HUES6 (cell line): ENCODE data around the gene PCLO.

Experiments used
- H3K27ac ChIP-seq: 2 replicates; pipeline ENCODE4 v1.7.0; 2013; ENCODE audit warnings: low read depth, mild to moderate bottlenecking, low read length, inconsistent platforms
- H3K27me3 ChIP-seq: 2 replicates; pipeline ENCODE4 v1.6.1; 2013; ENCODE audit warnings: low read length; ENCODE audit not compliant: control insufficient read depth, insufficient read depth
- H3K36me3 ChIP-seq: 2 replicates; pipeline ENCODE4 v1.6.1; 2013; ENCODE audit warnings: low read length; ENCODE audit not compliant: control insufficient read depth, insufficient read depth
- H3K4me1 ChIP-seq: 2 replicates; pipeline ENCODE4 v1.6.1; 2013; ENCODE audit warnings: low read length; ENCODE audit not compliant: control insufficient read depth, insufficient read depth
- H3K4me3 ChIP-seq: 2 replicates; pipeline ENCODE4 v1.5.1; 2013; ENCODE audit warnings: low read depth, low read length
- H3K9ac ChIP-seq: one replicate; pipeline ENCODE4 v1.6.1; 2013; ENCODE audit warnings: mild to moderate bottlenecking, low read length
- H3K9me3 ChIP-seq: 2 replicates; pipeline ENCODE4 v1.6.1; 2013; ENCODE audit warnings: low read depth, low read length; ENCODE audit not compliant: control insufficient read depth, insufficient read depth

The PCLO gene

GRCh38 chr7:82823073-82823472, 339.6 kb downstream of the PCLO start:
- Histone ChIP-seq H3K9me3 (no peaks in the 10 kb centered on the region), H3K27me3 (no peaks in the 10 kb centered on the region), H3K4me3 (no peak overlapping the region), H3K36me3 (no peaks in the 10 kb centered on the region), H3K27ac (no peak overlapping the region), H3K9ac (no peak overlapping the region), H3K4me1 (peaks cover 23% of the 10 kb centered on the region)

- Histone ChIP-seq H3K4me1 (peaks cover 31% of the 10 kb centered on the region), H3K27ac (no peak overlapping the region), H3K27me3 (no peaks in the 10 kb centered on the region), H3K36me3 (no peaks in the 10 kb centered on the region), H3K4me3 (no peak overlapping the region), H3K9ac (no peak overlapping the region), H3K9me3 (no peaks in the 10 kb centered on the region)
Observed at GRCh38 chr7:82821037-82821436, 341.6 kb downstream of the PCLO start.

- Histone ChIP-seq H3K9me3 (no peaks in the 10 kb centered on the region), H3K4me1 (peaks cover 33% of the 10 kb centered on the region), H3K27ac (0 out of 2 replicates have a peak overlapping the region, but pooled peaks have one; percentile 13), H3K4me3 (no peak overlapping the region), H3K27me3 (no peaks in the 10 kb centered on the region), H3K9ac (no peak overlapping the region), H3K36me3 (no peaks in the 10 kb centered on the region)
Observed at GRCh38 chr7:82818171-82818570, 344.5 kb downstream of the PCLO start.

GRCh38 chr7:82816272-82816671, 346.4 kb downstream of the PCLO start:
- Histone ChIP-seq H3K27me3 (no peaks in the 10 kb centered on the region), H3K9ac (no peak overlapping the region), H3K36me3 (no peaks in the 10 kb centered on the region), H3K4me3 (no peak overlapping the region), H3K27ac (no peak overlapping the region), H3K9me3 (no peaks in the 10 kb centered on the region), H3K4me1 (peaks cover 29% of the 10 kb centered on the region)

- Histone ChIP-seq H3K9me3 (no peaks in the 10 kb centered on the region), H3K9ac (no peak overlapping the region), H3K4me1 (peaks cover 3% of the 10 kb centered on the region), H3K27ac (no peak overlapping the region), H3K4me3 (no peak overlapping the region), H3K36me3 (no peaks in the 10 kb centered on the region), H3K27me3 (no peaks in the 10 kb centered on the region)
Observed at GRCh38 chr7:82810558-82811259, 352.0 kb downstream of the PCLO start.

- Histone ChIP-seq H3K36me3 (no peaks in the 10 kb centered on the region), H3K4me3 (no peak overlapping the region), H3K9ac (no peak overlapping the region), H3K27ac (no peak overlapping the region), H3K27me3 (no peaks in the 10 kb centered on the region), H3K4me1 (peaks cover 15% of the 10 kb centered on the region), H3K9me3 (no peaks in the 10 kb centered on the region)
Observed at GRCh38 chr7:82808633-82809032, 354.1 kb downstream of the PCLO start.

- H3K9me3 ChIP-seq: no peaks in the 10 kb centered on the region
- no peaks in the 10 kb centered on the region for H3K27me3 ChIP-seq
- peak overlapping the region; percentile 73; the same call in 1 of the 2 replicates for H3K27ac ChIP-seq
- H3K36me3 ChIP-seq: no peaks in the 10 kb centered on the region
- H3K4me1 ChIP-seq: peaks cover 15% of the 10 kb centered on the region
- H3K9ac ChIP-seq: no peak overlapping the region
- H3K4me3 ChIP-seq: peak overlapping the region; percentile 29; the same call in 1 of the 2 replicates
Observed at GRCh38 chr7:82805527-82805960, 357.1 kb downstream of the PCLO start.

- H3K4me3 ChIP-seq: no peak overlapping the region
- H3K9ac ChIP-seq: no peak overlapping the region
- H3K27me3 ChIP-seq: no peaks in the 10 kb centered on the region
- H3K36me3 ChIP-seq: no peaks in the 10 kb centered on the region
- peaks cover 15% of the 10 kb centered on the region for H3K4me1 ChIP-seq
- H3K27ac ChIP-seq: no peak overlapping the region
- H3K9me3 ChIP-seq: no peaks in the 10 kb centered on the region
Observed at GRCh38 chr7:82803411-82803810, 359.3 kb downstream of the PCLO start.

GRCh38 chr7:82789883-82790609, 372.6 kb downstream of the PCLO start:
- H3K27me3 ChIP-seq: no peaks in the 10 kb centered on the region

GRCh38 chr7:82778021-82778420, 384.7 kb downstream of the PCLO start:
- Histone ChIP-seq H3K4me3 (no peak overlapping the region), H3K9ac (no peak overlapping the region), H3K27me3 (no peaks in the 10 kb centered on the region), H3K36me3 (no peaks in the 10 kb centered on the region), H3K27ac (no peak overlapping the region), H3K9me3 (no peaks in the 10 kb centered on the region), H3K4me1 (no peaks in the 10 kb centered on the region)

More at GRCh38 chr7:82789883-82790609, 372.6 kb downstream of the PCLO start:
- Histone ChIP-seq H3K27ac (no peak overlapping the region), H3K4me1 (no peaks in the 10 kb centered on the region), H3K9me3 (peaks cover 7% of the 10 kb centered on the region), H3K4me3 (no peak overlapping the region), H3K36me3 (no peaks in the 10 kb centered on the region), H3K9ac (no peak overlapping the region)

GRCh38 chr7:82762880-82763279, 399.8 kb downstream of the PCLO start:
- Histone ChIP-seq H3K4me1 (peaks cover 20% of the 10 kb centered on the region; the same call in 1 of the 2 replicates), H3K9ac (no peak overlapping the region), H3K4me3 (no peak overlapping the region), H3K36me3 (no peaks in the 10 kb centered on the region), H3K27me3 (no peaks in the 10 kb centered on the region), H3K9me3 (no peaks in the 10 kb centered on the region), H3K27ac (no peak overlapping the region)
